ENCODE measurements around the gene SLC6A12. TPM values are rescaled to one million over a fixed set of nuclear protein-coding genes. Genes with fewer than 3 reads are reported as not detected.

SLC6A12 gene
- total and polyA plus RNA-seq, 9 of the 15 experiments (the other 6 are each of a cell fraction or from before 2014, with no cell fraction given): not detected

DNA sequence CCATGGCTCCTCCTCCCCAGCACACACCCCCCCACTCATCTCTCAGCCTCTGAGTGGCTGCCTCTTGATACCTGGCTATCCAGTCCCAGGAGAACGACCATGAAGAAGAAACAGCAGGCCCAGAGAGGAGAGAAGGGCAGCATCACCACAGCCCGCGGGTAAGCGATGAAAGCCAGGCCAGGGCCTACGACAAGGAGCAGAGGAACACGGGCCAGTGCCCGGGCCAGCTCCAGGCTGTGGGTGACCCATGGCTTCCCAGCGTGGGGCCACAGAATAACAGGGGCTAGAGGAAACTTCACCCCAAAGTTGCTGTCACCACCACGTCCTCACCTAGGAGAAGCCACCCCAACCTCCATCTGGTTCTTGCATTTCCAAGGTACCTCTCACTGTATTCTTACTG lies 10.4 kb upstream of the SLC6A12 start (continued):
- TF ChIP-seq, protein P1, sequence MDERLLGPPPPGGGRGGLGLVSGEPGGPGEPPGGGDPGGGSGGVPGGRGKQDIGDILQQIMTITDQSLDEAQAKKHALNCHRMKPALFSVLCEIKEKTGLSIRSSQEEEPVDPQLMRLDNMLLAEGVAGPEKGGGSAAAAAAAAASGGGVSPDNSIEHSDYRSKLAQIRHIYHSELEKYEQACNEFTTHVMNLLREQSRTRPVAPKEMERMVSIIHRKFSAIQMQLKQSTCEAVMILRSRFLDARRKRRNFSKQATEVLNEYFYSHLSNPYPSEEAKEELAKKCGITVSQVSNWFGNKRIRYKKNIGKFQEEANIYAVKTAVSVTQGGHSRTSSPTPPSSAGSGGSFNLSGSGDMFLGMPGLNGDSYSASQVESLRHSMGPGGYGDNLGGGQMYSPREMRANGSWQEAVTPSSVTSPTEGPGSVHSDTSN (CRISPR knock-in tag; IDR thresholded peaks at IDR 0.05; ENCODE audit: low read depth): no peak
- TF ChIP-seq, protein P1 (tag; conservative IDR thresholded peaks at IDR 0.05; ENCODE audit: low read depth): no peak
- TF ChIP-seq SUPT5H (IDR thresholded peaks at IDR 0.05): no peak
- no peak for TF ChIP-seq MAFG (tag; conservative IDR thresholded peaks at IDR 0.05)
- no peak for TF ChIP-seq HEY1 (CRISPR knock-in tag; IDR thresholded peaks at IDR 0.05; ENCODE audit: borderline replicate concordance)
- TF ChIP-seq MNT (conservative IDR thresholded peaks at IDR 0.05): no peak
- TF ChIP-seq OTX1 (CRISPR knock-in tag; IDR thresholded peaks at IDR 0.05): no peak

DNA sequence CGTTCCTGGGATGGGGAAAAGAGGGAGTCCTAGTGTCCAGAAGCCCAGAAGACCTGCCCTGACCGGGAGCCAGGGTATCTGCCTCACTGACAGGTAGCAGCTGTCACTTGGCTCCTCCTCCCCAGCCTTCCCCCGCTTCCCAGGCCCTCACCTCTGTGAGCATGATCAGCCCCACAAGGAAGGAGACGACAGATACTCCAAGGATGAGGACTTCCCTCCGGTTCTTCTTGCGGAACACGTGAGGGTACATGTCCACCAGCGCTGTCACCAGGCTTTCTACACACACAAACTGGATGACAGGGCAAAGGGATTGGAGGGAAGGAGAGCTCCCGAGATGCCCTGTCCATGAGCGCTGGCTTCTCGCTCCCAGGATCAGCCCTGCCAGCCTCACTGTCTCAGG lies 9.9 kb upstream of the SLC6A12 start:
- H3K4me1 ChIP-seq (replicated peaks in 1 of 2; ENCODE audit: control insufficient read depth in 2 of 2, insufficient read depth in 2 of 2, low read length in 2 of 2): peaks cover 0 to 5% of the 10 kb centered on the region in 2 experiments; a peak in 2 of 5 replicates
- no peaks in the 10 kb centered on the region for H3K9me1 ChIP-seq (ENCODE audit: control insufficient read depth, insufficient read depth, low read length)
- in situ Hi-C loops (cut with MboI) (no loop called here), intact Hi-C loops (cut with micrococcal nuclease) (no loop called here)
- H3K4me2 ChIP-seq (ENCODE audit: insufficient read depth, low read length): no peak overlapping the region
- BruUV-seq (replicated peaks): no TSS peak
- ATAC-seq (no peak), DNase-seq (ENCODE audit: extremely low read depth in 1 of 4, low spot score in 3 of 4) (no peak), FAIRE-seq (no peak)
- H3K79me2 ChIP-seq (ENCODE audit: control insufficient read depth, insufficient read depth, low read length): no peaks in the 10 kb centered on the region
- CTCF ChIA-PET (ENCODE audit: low intra/inter-chr PET ratio): no interaction called here
- peaks cover 10 to 80% of the 10 kb centered on the region in 2 experiments for H3K27me3 ChIP-seq (ENCODE audit: control insufficient read depth in 2 of 2, insufficient read depth in 2 of 2, low read length in 2 of 2)
- WGBS (ENCODE audit: insufficient coverage, low coverage, missing lambda C conversion rate): 0% methylated on average over 1 of the region's 11 CpGs
- H3K27ac ChIP-seq (ENCODE audit: extremely low read depth, low read depth, low read length): no peak overlapping the region
- H3K9ac ChIP-seq (ENCODE audit: insufficient read depth in 1 of 2, low read depth in 2 of 2, low read length in 2 of 2): no peak overlapping the region
- POLR2A ChIA-PET: no interaction called here
- no peak overlapping the region for H3K4me3 ChIP-seq
- H2AFZ ChIP-seq (ENCODE audit: low read depth, low read length): no peak overlapping the region
- H3K36me3 ChIP-seq (ENCODE audit: control insufficient read depth, insufficient read depth, low read length): no peaks in the 10 kb centered on the region
- TF ChIP-seq HCFC1 (IDR thresholded peaks at IDR 0.05; ENCODE audit: low read depth, low read length) (no peak), MCM2 (IDR thresholded peaks at IDR 0.05; ENCODE audit: low read depth) (no peak), SAP30 (IDR thresholded peaks at IDR 0.05; ENCODE audit: borderline replicate concordance, insufficient read depth, low read depth, low read length, poor library complexity, severe bottlenecking) (no peak), SIX5 (IDR thresholded peaks at IDR 0.05; ENCODE audit: borderline replicate concordance in 1 of 2, insufficient read depth in 1 of 2, low read depth in 1 of 2, low read length in 2 of 2) (no peak), ARNT (IDR thresholded peaks at IDR 0.05) (no peak), THRAP3 (IDR thresholded peaks at IDR 0.05; ENCODE audit: borderline replicate concordance) (no peak)
- H3K9me3 ChIP-seq (replicated peaks; ENCODE audit: control insufficient read depth, insufficient read depth, low read depth, low read length): no peaks in the 10 kb centered on the region
- 0 out of 2 replicates have a peak, but pooled peaks cover 4% of the 10 kb centered on the region for H4K20me1 ChIP-seq (replicated peaks; ENCODE audit: control insufficient read depth, insufficient read depth, low read length)
